Psoas muscle (tissue), 8 donors: ENCODE results near the gene ARNT2. TPM values are rescaled to one million over a fixed set of nuclear protein-coding genes. Genes with fewer than 3 reads are reported as not detected.

Experiments
- ATAC-seq, 4 donors: fragments of 200-7000 bp; cut with Tn5 transposase; one replicate each; pipeline ENCODE4 v1.9.1; 2020; ENCODE audit warnings: moderate library complexity in 3 of 4, mild to moderate bottlenecking in 2 of 4
- DNase-seq, 2 donors: peaks; one replicate each; pipeline ENCODE4 v3.0.0-alpha.2; 2020
- H3K27ac ChIP-seq: fragments of 200-600 bp; one replicate; pipeline ENCODE4 v1.8.0; 2022
- H3K27me3 ChIP-seq, 3 donors: fragments of 200-600 bp in 1 of 3; one replicate each; pipeline versions ENCODE4 v1.6.1 to v1.8.0; 2013 to 2022; ENCODE audit warnings: low read length in 2 of 3, mild to moderate bottlenecking in 2 of 3, moderate library complexity in 1 of 3; ENCODE audit not compliant: insufficient read depth in 3 of 3
- H3K36me3 ChIP-seq, 2 donors: fragments of 200-600 bp in 1 of 2; one replicate each; pipeline versions ENCODE4 v1.6.1 to v1.8.0; 2013 to 2022; ENCODE audit warnings: low read depth in 1 of 2, mild to moderate bottlenecking in 1 of 2, moderate library complexity in 1 of 2; ENCODE audit not compliant: insufficient read depth in 1 of 2
- H3K4me1 ChIP-seq: fragments of 200-600 bp; one replicate; pipeline ENCODE4 v1.8.0; 2022
- H3K4me3 ChIP-seq: fragments of 200-600 bp; one replicate; pipeline ENCODE4 v1.8.0; 2022; ENCODE audit warnings: mild to moderate bottlenecking
- H3K9me3 ChIP-seq: fragments of 200-600 bp; one replicate; pipeline ENCODE4 v1.8.0; 2022
- CTCF ChIP-seq: fragments of 200-600 bp; IDR thresholded peaks from one replicate; pipeline ENCODE4 v1.8.0; 2022; ENCODE audit warnings: antibody characterized with exemption
- WGBS, 3 donors: extraction: QIAGEN DNeasy Blood & Tissue Kit; methylation state at CpG; one replicate each; pipeline versions ENCODE4 v1.1.6 to v1.1.7; 2013; 5-methylcytosine and 5-hydroxymethylcytosine counted together
- intact Hi-C, 2 donors: fragments of 100-400 bp; cut with DNase I; formaldehyde crosslinking; loops; one replicate each; pipeline versions ENCODE4 v1.11.0 to v1.14.2; 2022
- polyA plus RNA-seq, 3 donors: library from polyadenylated mRNA; stranded (reverse); fragments of 200-250 nt; gene quantifications; one replicate each; pipeline ENCODE4 v1.2.3, GENCODE V29; 2013
- total RNA-seq, 4 donors: library from RNA; stranded (reverse); fragmentation: NEBNext Ultra II Directional in 2 of 4; extraction: Animal tissue kit (Norgen Biotek cat#: 25700) in 2 of 4; gene quantifications; one replicate each; pipeline versions ENCODE4 v1.2.1 to v1.2.4, GENCODE V29; 2021 to 2023
- donor health status: healthy with polysubstance abuse.
- donor health status: DM: no; HTN: no; CAD: no; lungs with moderate emphysema.
- donor health status: Bipolar disorder and iron deficiency.
- donor health status: healthy.
- donor health status: DM: yes; HTN: yes; CAD: no.
- donor health status: DM: no; HTN: no; CAD: no.
- donor health status: DM: no; HTN: no; CAD: no.
- donor health status: DM: yes; HTN: yes; CAD: no.

ARNT2 gene
- total and polyA plus RNA-seq, 7 donors, result 0.09 to 12.2 (median 4.4) TPM

DNA sequence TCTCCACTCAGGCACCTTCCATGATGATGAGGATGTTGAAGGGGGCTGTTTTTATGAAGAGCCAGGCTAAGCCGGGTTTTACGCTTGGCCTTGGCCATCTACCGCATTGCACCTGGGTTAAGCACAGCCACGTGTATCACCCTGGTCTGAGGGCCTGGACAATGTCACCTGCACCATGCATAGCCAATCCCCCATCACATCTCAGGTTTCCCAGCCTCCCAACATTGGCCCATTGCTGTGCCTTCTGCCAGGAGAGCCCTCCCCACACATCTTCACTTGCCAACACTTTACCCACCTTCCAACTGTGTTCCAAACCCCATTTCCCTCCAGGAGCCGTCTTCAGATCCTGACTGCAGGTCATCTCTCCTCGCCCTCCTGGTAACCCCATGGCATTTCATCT, 155.6 kb downstream of the ARNT2 start:
- no peaks in the 10 kb centered on the region for H3K27me3 ChIP-seq
- ATAC-seq, result no peak
- no peak for TF ChIP-seq CTCF
- 85 to 89% (median 87%) methylated on average over 6 of the region's 6 CpGs for WGBS, 3 donors
- no peaks in the 10 kb centered on the region for H3K9me3 ChIP-seq
- H3K4me1 ChIP-seq, result no peaks in the 10 kb centered on the region
- no peak overlapping the region for H3K27ac ChIP-seq
- intact Hi-C loops, result loop anchor here (10.0 kb wide), 2 partner anchors 135 to 415 kb away; partner anchors contain the start of gene ABHD17C (in 1 of the 2)
- no peaks in the 10 kb centered on the region for H3K36me3 ChIP-seq
- no peak for DNase-seq
- no peak overlapping the region for H3K4me3 ChIP-seq

GRCh38 chr15:80560601-80561400, 156.6 kb downstream of the ARNT2 start:
- TF ChIP-seq CTCF, result no peak
- Histone ChIP-seq H3K27ac (no peak overlapping the region), H3K4me3 (no peak overlapping the region), H3K4me1 (no peaks in the 10 kb centered on the region), H3K27me3 (no peaks in the 10 kb centered on the region), H3K36me3 (no peaks in the 10 kb centered on the region), H3K9me3 (no peaks in the 10 kb centered on the region)
- 66 to 71% (median 69%) methylated on average over 10 of the region's 10 CpGs for WGBS, 3 donors
- intact Hi-C loops, result loop anchor here (10.0 kb wide), 2 partner anchors 134 to 414 kb away; partner anchors contain the start of gene ABHD17C (in 1 of the 2)
- ATAC-seq (no peak), DNase-seq (no peak)

- Histone ChIP-seq H3K36me3 (no peaks in the 10 kb centered on the region), H3K4me1 (no peaks in the 10 kb centered on the region), H3K27ac (no peak overlapping the region), H3K27me3 (no peaks in the 10 kb centered on the region), H3K9me3 (no peaks in the 10 kb centered on the region), H3K4me3 (no peak overlapping the region)
- 77 to 85% (median 84%) methylated on average over 1 of the region's 1 CpG for WGBS, 3 donors
- ATAC-seq (no peak), DNase-seq (no peak)
- TF ChIP-seq CTCF, result no peak
- intact Hi-C loops, result loop anchor here (10.0 kb wide), 2 partner anchors 133 to 413 kb away; partner anchors contain the start of gene ABHD17C (in 1 of the 2)
Measured at GRCh38 chr15:80561500-80561899, 157.3 kb downstream of the ARNT2 start.

DNA sequence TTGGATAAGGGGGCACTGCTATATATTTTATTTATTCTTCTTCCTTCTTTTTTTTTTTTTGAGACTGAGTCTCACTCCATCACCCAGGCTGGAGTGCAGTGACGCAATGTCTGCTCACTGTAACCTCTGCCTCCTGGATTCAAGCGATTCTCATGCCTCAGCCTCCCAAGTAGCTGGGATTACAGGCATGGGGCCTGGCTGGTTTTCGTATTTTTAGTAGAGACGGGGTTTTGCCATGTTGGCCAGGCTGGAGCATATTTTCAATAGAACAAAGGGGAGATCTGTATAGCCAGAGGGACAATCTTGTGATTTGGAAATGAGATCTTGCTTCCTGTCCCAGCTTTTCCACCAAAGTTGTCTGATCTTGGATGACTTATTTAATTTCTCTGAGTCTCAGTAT, 157.9 kb downstream of the ARNT2 start:
- Histone ChIP-seq H3K27me3 (no peaks in the 10 kb centered on the region), H3K4me1 (no peaks in the 10 kb centered on the region), H3K4me3 (no peak overlapping the region), H3K36me3 (no peaks in the 10 kb centered on the region), H3K9me3 (no peaks in the 10 kb centered on the region), H3K27ac (no peak overlapping the region)
- intact Hi-C loops, result loop anchor here (10.0 kb wide), 2 partner anchors 133 to 413 kb away; partner anchors contain the start of gene ABHD17C (in 1 of the 2)
- ATAC-seq (no peak), DNase-seq (no peak)
- TF ChIP-seq CTCF, result no peak
- WGBS, 3 donors, result 84 to 89% (median 88%) methylated on average over 4 of the region's 4 CpGs
